MCF 10A (cell line): ENCODE data around the gene SLC25A27. TPM values are rescaled to one million over a fixed set of nuclear protein-coding genes. Genes with fewer than 3 reads are reported as not detected.

ENCODE experiments used
- BruUV-seq: library from RNA; stranded (reverse); fragments of 400-500 nt; replicated peaks from 2 replicates; lab custom pipeline; 2021; lab: Mats Ljungman, UMichigan
- CTCF ChIA-PET: fragments of 300-600 bp; sonication (Branson Sonifier 250); formaldehyde crosslinking; extraction: SDS; loops from one replicate; lab custom pipeline; 2021; ENCODE audit warnings: antibody characterized with exemption, inconsistent platforms; lab: Yijun Ruan, JAX
- POLR2A ChIA-PET: fragments of 300-600, 350-650 bp; sonication (Branson Sonifier 250); formaldehyde crosslinking; extraction: SDS; loops from one replicate; lab custom pipeline; 2020; ENCODE audit warnings: antibody characterized with exemption, inconsistent platforms; lab: Yijun Ruan, JAX
- DNase-seq: peaks from one replicate; pipeline ENCODE4 v3.0.0-alpha.2; 2018; ENCODE audit not compliant: unreplicated experiment
- H3K27ac Mint-ChIP-seq: one replicate; pipeline ENCODE4 v1.8.0; 2022; ENCODE audit warnings: mild to moderate bottlenecking, low read depth, mixed read lengths; ENCODE audit not compliant: unreplicated experiment
- H3K27me3 Mint-ChIP-seq: one replicate; pipeline ENCODE4 v1.8.0; 2022; ENCODE audit warnings: mixed read lengths; ENCODE audit not compliant: insufficient read depth, unreplicated experiment
- H3K36me3 Mint-ChIP-seq: one replicate; pipeline ENCODE4 v1.8.0; 2022; ENCODE audit warnings: mild to moderate bottlenecking, moderate library complexity, mixed read lengths; ENCODE audit not compliant: insufficient read depth, unreplicated experiment
- H3K4me1 Mint-ChIP-seq: one replicate; pipeline ENCODE4 v1.8.0; 2022; ENCODE audit warnings: mixed read lengths; ENCODE audit not compliant: insufficient read depth, unreplicated experiment
- H3K4me3 Mint-ChIP-seq: one replicate; pipeline ENCODE4 v1.8.0; 2022; ENCODE audit warnings: mild to moderate bottlenecking, moderate library complexity, mixed read lengths; ENCODE audit not compliant: unreplicated experiment
- H3K9me3 Mint-ChIP-seq: one replicate; pipeline ENCODE4 v1.8.0; 2022; ENCODE audit warnings: mixed read lengths; ENCODE audit not compliant: unreplicated experiment
- intact Hi-C: fragments of 100-400 bp; cut with micrococcal nuclease; formaldehyde crosslinking; loops from 2 replicates; pipeline ENCODE4 v1.14.1; 2022
- total RNA-seq: library from RNA; stranded (reverse); gene quantifications from 2 replicates; pipeline ENCODE4 v1.2.3, GENCODE V29; 2022
- TF ChIP-seq, protein P1 (sequence below): fragments of 200-600 bp; IDR thresholded peaks from one replicate; pipeline ENCODE4 v1.8.0; 2022; ENCODE audit warnings: antibody characterized with exemption, mild to moderate bottlenecking; ENCODE audit not compliant: unreplicated experiment

SLC25A27 gene
- total RNA-seq, 1 experiment from 2014 or later, result 21.7 TPM

DNA sequence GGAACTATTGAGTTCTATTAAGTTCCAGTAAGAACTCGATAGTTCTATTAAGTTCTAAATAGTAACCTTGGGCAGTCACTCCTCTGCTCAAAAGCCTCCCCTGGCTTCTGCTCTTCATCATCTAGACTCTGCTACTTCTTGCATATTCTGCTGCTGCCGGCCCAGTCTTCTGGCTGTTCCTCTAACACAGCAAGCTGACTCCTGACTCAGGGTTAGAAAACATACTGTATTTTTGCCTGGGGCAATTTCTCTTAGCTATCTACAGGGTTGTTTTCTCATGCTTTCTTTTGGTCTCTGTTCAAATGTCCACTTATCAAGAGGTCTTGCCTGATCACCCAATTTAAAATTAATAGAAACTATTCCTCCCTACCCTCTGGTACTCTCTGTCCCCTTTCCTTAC, 14.6 kb downstream of the SLC25A27 start:
- DNase-seq, result no peak
- CTCF ChIA-PET, result interaction anchor here (0.9 kb wide), 1 partner anchor 736 kb away, joined by 3 read pairs; no protein-coding TSS in a partner anchor
- no TSS peak for BruUV-seq
- TF ChIP-seq, protein P1, sequence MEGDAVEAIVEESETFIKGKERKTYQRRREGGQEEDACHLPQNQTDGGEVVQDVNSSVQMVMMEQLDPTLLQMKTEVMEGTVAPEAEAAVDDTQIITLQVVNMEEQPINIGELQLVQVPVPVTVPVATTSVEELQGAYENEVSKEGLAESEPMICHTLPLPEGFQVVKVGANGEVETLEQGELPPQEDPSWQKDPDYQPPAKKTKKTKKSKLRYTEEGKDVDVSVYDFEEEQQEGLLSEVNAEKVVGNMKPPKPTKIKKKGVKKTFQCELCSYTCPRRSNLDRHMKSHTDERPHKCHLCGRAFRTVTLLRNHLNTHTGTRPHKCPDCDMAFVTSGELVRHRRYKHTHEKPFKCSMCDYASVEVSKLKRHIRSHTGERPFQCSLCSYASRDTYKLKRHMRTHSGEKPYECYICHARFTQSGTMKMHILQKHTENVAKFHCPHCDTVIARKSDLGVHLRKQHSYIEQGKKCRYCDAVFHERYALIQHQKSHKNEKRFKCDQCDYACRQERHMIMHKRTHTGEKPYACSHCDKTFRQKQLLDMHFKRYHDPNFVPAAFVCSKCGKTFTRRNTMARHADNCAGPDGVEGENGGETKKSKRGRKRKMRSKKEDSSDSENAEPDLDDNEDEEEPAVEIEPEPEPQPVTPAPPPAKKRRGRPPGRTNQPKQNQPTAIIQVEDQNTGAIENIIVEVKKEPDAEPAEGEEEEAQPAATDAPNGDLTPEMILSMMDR, result no peak
- Mint-ChIP-seq H3K27me3 (no peaks in the 10 kb centered on the region), H3K27ac (no peak overlapping the region), H3K4me3 (no peak overlapping the region), H3K9me3 (no peaks in the 10 kb centered on the region), H3K36me3 (peaks cover 18% of the 10 kb centered on the region), H3K4me1 (no peaks in the 10 kb centered on the region)
- intact Hi-C loops, result no loop called here
- POLR2A ChIA-PET, result interaction anchor here (1.4 kb wide), 1 partner anchor 10 kb away, joined by 4 read pairs; no protein-coding TSS in a partner anchor

DNA sequence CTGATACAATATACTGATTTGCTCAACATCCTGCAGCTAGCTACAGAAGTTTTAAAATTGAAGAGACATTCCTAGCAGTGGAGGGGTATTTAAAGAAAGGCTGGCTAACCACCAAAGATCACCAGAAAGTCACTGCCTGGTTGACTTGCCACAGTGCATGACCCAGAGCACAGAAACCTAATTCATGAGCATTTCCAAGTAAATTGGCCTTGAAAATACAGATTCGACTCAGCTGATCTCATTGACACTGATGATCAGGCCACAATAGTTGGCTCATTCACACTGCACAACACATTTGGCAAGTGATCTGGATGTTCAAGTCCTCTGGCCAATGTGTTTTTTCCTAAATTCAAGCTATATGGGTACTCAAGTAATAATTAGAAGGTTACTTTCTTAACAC, 21.6 kb downstream of the SLC25A27 start:
- intact Hi-C loops, result no loop called here
- Mint-ChIP-seq H3K4me3 (no peak overlapping the region), H3K27ac (no peak overlapping the region), H3K9me3 (no peaks in the 10 kb centered on the region), H3K4me1 (no peaks in the 10 kb centered on the region), H3K36me3 (peaks cover 15% of the 10 kb centered on the region), H3K27me3 (no peaks in the 10 kb centered on the region)
- TF ChIP-seq, protein P1, result no peak
- ChIA-PET CTCF (interaction anchor here (0.6 to 1.1 kb wide), 6 partner anchors 13 to 332 kb away, joined by 3 to 5 read pairs (median 3); no protein-coding TSS in a partner anchor), POLR2A (interaction anchor here (1.5 kb wide), 1 partner anchor 17 kb away, joined by 4 read pairs; no protein-coding TSS in a partner anchor)
- BruUV-seq, result no TSS peak
- DNase-seq, result no peak

DNA sequence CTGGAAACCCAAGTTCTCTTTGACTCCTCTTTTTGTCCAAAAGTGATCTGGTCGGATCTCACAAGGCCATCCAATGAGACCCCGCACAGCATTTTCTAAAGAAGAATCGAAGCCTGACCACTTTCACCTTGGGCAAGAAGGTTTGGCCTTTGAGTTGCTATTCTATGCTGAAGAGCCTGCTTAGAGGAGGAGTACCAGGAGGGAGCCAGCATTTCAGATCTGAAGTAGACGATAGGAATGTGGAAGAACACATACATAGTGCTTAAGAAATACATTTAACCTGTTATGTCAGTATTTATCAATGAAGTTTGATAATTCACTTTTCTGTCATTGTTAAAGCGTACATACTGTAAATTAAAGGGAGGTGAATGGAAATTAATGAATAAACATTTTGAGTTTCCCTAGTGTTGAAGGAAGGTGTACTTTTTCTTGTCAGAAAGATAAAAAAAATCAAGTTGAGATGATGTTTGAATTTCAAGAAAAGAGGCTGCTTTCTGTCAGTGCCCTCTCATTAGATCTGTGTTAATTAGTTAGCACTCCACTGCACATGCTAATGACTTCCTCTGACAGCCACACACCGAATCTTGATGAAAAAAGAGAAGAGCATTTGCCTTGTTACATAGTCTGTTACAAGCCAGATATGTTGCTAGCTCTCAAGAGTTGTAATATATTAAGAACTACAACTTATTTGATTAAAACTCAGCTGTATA, 24.0 kb downstream of the SLC25A27 start:
- TF ChIP-seq, protein P1, result no peak
- Mint-ChIP-seq H3K36me3 (peaks cover 4% of the 10 kb centered on the region), H3K9me3 (no peaks in the 10 kb centered on the region), H3K4me1 (no peaks in the 10 kb centered on the region), H3K27ac (no peak overlapping the region), H3K27me3 (no peaks in the 10 kb centered on the region), H3K4me3 (no peak overlapping the region)
- no peak for DNase-seq
- ChIA-PET POLR2A (interaction anchor here (1.2 kb wide), 1 partner anchor 14 kb away, joined by 4 read pairs; no protein-coding TSS in a partner anchor), CTCF (interaction anchor here (0.8 to 1.4 kb wide), 3 partner anchors 12 to 374 kb away, joined by 3 to 4 read pairs (median 4); no protein-coding TSS in a partner anchor)
- intact Hi-C loops, result no loop called here
- no TSS peak for BruUV-seq

DNA sequence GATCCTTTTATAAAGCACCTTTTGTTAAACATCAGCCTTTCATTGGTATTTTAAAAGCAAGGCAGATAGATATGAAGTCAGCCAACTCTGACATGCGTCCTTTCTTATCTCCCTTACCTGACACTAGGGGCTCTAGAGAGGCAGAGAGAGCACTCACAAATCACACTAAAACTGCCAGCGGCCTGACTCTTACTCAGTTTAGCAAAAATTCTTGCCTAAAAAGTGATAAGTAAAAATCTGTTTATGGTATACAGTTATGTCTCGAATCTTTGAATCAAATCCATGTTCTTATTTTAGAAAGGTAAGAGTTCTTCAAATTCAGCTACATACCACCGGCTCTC, 24.5 kb downstream of the SLC25A27 start:
- DNase-seq, result peak; percentile 1
- Mint-ChIP-seq H3K27ac (no peak overlapping the region), H3K4me1 (no peaks in the 10 kb centered on the region), H3K9me3 (no peaks in the 10 kb centered on the region), H3K27me3 (no peaks in the 10 kb centered on the region), H3K36me3 (peaks cover 4% of the 10 kb centered on the region), H3K4me3 (no peak overlapping the region)
- intact Hi-C loops, result no loop called here
- no TSS peak for BruUV-seq
- TF ChIP-seq, protein P1, result no peak
- ChIA-PET POLR2A (interaction anchor here (0.6 to 1.2 kb wide), 2 partner anchors 13 to 22 kb away, joined by 3 to 4 read pairs; no protein-coding TSS in a partner anchor), CTCF (interaction anchor here (0.8 to 1.4 kb wide), 3 partner anchors 13 to 375 kb away, joined by 3 to 4 read pairs (median 4); no protein-coding TSS in a partner anchor)
